K562 (cell line): ENCODE data around the gene BNC2. TPM values are rescaled to one million over a fixed set of nuclear protein-coding genes. Genes with fewer than 3 reads are reported as not detected.

Experiments
- ATAC-seq: fragments of 200-7000 bp; cut with Tn5 transposase; 3 replicates; pipeline ENCODE4 v1.9.1; 2020; ENCODE audit warnings: moderate library complexity
- BruUV-seq: library from RNA; stranded (reverse); fragments of 400-500 nt; replicated peaks from 2 replicates; lab custom pipeline; 2021; lab: Mats Ljungman, UMichigan
- CTCF ChIA-PET: fragments of 300-600 bp; formaldehyde crosslinking; extraction: SDS; loops from one replicate; lab custom pipeline; 2021; ENCODE audit warnings: low intra/inter-chr PET ratio; lab: Yijun Ruan, JAX
- POLR2A ChIA-PET: fragments of 300-600, 350-650 bp; sonication (Branson Sonifier 250); formaldehyde crosslinking; extraction: SDS; loops from one replicate; lab custom pipeline; 2021; ENCODE audit warnings: antibody characterized with exemption, inconsistent platforms; lab: Yijun Ruan, JAX
- DNase-seq, 4 experiments: peaks; one replicate each; pipeline versions ENCODE4 v3.0.0 to v3.0.0-alpha.2; 2011 to 2018; ENCODE audit warnings: low spot score in 3 of 4, mixed read lengths in 3 of 4; ENCODE audit errors: extremely low read depth in 1 of 4
- FAIRE-seq: peaks from 2 replicates; lab custom pipeline; 2011; peaks lifted over from hg19 to GRCh38; lab: Jason Lieb, UNC
- H2AFZ ChIP-seq: 2 replicates; pipeline ENCODE4 v1.6.0; 2011; ENCODE audit warnings: low read depth, low read length, control low read depth, inconsistent platforms
- H3K27ac ChIP-seq: fragments of 200-600 bp; 3 replicates; pipeline ENCODE4 v1.8.0; 2011; ENCODE audit warnings: low read depth, mild to moderate bottlenecking, control low read depth, inconsistent platforms, low read length, moderate library complexity, mixed read lengths; ENCODE audit errors: extremely low read depth
- H3K27me3 ChIP-seq, 2 experiments: fragments of 300-600 bp in 1 of 2; 2 replicates in 1 of 2; 3 replicates in 1 of 2; pipeline versions ENCODE4 v1.6.0 to v1.8.0; 2011; ENCODE audit warnings: inconsistent platforms in 2 of 2, low read length in 2 of 2, mild to moderate bottlenecking in 1 of 2, mixed read lengths in 1 of 2, moderate library complexity in 1 of 2; ENCODE audit not compliant: control insufficient read depth in 2 of 2, insufficient read depth in 2 of 2
- H3K36me3 ChIP-seq: fragments of 300-600 bp; 3 replicates; pipeline ENCODE4 v1.8.0; 2011; ENCODE audit warnings: mild to moderate bottlenecking, low read length, inconsistent platforms; ENCODE audit not compliant: control insufficient read depth, insufficient read depth
- H3K4me1 ChIP-seq, 2 experiments: fragments of 200-600 bp in 1 of 2; replicated peaks in 1 of 2; 2 replicates in 1 of 2; 3 replicates in 1 of 2; pipeline versions ENCODE4 v1.5.1 to v1.8.0; 2011; ENCODE audit warnings: inconsistent platforms in 2 of 2, low read length in 2 of 2, mild to moderate bottlenecking in 1 of 2, mixed read lengths in 1 of 2, moderate library complexity in 1 of 2; ENCODE audit not compliant: control insufficient read depth in 2 of 2, insufficient read depth in 2 of 2
- H3K4me2 ChIP-seq: 2 replicates; pipeline ENCODE4 v1.6.1; 2011; ENCODE audit warnings: low read length, control low read depth, inconsistent platforms, mixed read lengths; ENCODE audit not compliant: insufficient read depth
- H3K4me3 ChIP-seq: fragments of 200-600 bp; sonication (generic), shearing (Covaris generic); 2 replicates; pipeline ENCODE4 v1.5.1; 2016; ENCODE audit warnings: control low read depth, inconsistent platforms
- H3K79me2 ChIP-seq: fragments of 200-600 bp; 3 replicates; pipeline ENCODE4 v1.8.0; 2011; ENCODE audit warnings: low read length, inconsistent platforms; ENCODE audit not compliant: control insufficient read depth, insufficient read depth
- H3K9ac ChIP-seq, 2 experiments: 2 replicates each; pipeline versions ENCODE4 v1.6.0 to v1.6.1; 2011; ENCODE audit warnings: low read depth in 2 of 2, low read length in 2 of 2, control low read depth in 1 of 2, inconsistent platforms in 1 of 2, mild to moderate bottlenecking in 1 of 2, mixed read lengths in 1 of 2; ENCODE audit not compliant: insufficient read depth in 1 of 2
- H3K9me1 ChIP-seq: one replicate; pipeline ENCODE4 v1.6.0; 2011; ENCODE audit warnings: inconsistent platforms, mild to moderate bottlenecking, low read length, moderate library complexity; ENCODE audit not compliant: control insufficient read depth, insufficient read depth
- H3K9me3 ChIP-seq: replicated peaks from 2 replicates; pipeline ENCODE4 v1.5.1; 2011; ENCODE audit warnings: low read depth, low read length, inconsistent platforms; ENCODE audit not compliant: control insufficient read depth, insufficient read depth
- H4K20me1 ChIP-seq: replicated peaks from 2 replicates; pipeline ENCODE4 v1.6.1; 2011; ENCODE audit warnings: low read length, inconsistent platforms, mixed read lengths; ENCODE audit not compliant: control insufficient read depth, insufficient read depth
- ASH1L ChIP-seq: fragments of 450-650 bp; IDR thresholded peaks from 2 replicates; pipeline ENCODE4 v1.6.1; 2018; ENCODE audit warnings: borderline replicate concordance, mild to moderate bottlenecking, low read depth; ENCODE audit not compliant: partially characterized antibody
- BCOR ChIP-seq: fragments of 450-650 bp; IDR thresholded peaks from 2 replicates; pipeline ENCODE4 v1.6.1; 2016
- FOXK1 ChIP-seq: sonication (generic); formaldehyde crosslinking; IDR thresholded peaks from 2 replicates; pipeline ENCODE4 v1.8.0; 2022; ENCODE audit warnings: missing genetic modification reagents, mild to moderate bottlenecking, borderline replicate concordance
- KLF1 ChIP-seq: fragments of 450-650 bp; IDR thresholded peaks from 2 replicates; pipeline ENCODE4 v1.6.1; 2016; ENCODE audit warnings: missing genetic modification characterization, missing compliant biosample characterization
- NR0B1 ChIP-seq: fragments of 450-650 bp; IDR thresholded peaks from one replicate; pipeline ENCODE4 v1.6.1; 2018; ENCODE audit warnings: mild to moderate bottlenecking, moderate library complexity; ENCODE audit not compliant: partially characterized antibody
- PHF8 ChIP-seq: fragments of 200-600 bp; sonication (generic); IDR thresholded peaks from 2 replicates; pipeline ENCODE4 v1.6.1; 2012; ENCODE audit warnings: mixed run types, mild to moderate bottlenecking, inconsistent platforms, low read length, moderate library complexity, borderline replicate concordance
- SNIP1 ChIP-seq: fragments of 450-650 bp; IDR thresholded peaks from 2 replicates; pipeline ENCODE4 v1.7.1; 2017; ENCODE audit warnings: low read depth, mild to moderate bottlenecking
- TBP ChIP-seq: optimal IDR thresholded peaks from 2 replicates; pipeline ENCODE3; 2011; ENCODE audit warnings: low read depth, low read length, improper control_type of control experiment
- WHSC1 ChIP-seq: IDR thresholded peaks from one replicate; pipeline ENCODE4 v1.6.1; 2012; ENCODE audit warnings: low read length, control low read depth, inconsistent platforms
- YBX1 ChIP-seq: fragments of 450-650 bp; IDR thresholded peaks from 2 replicates; pipeline ENCODE4 v1.7.1; 2016; ENCODE audit warnings: mild to moderate bottlenecking
- ZBTB2 ChIP-seq: fragments of 450-650 bp; IDR thresholded peaks from 2 replicates; pipeline ENCODE4 v1.6.1; 2016; ENCODE audit warnings: antibody characterized with exemption
- WGBS: fragments of 100-300 bp; shearing (Covaris generic); methylation state at CpG from one replicate; pipeline ENCODE4 v1.1.6; 2016; ENCODE audit warnings: low coverage, mixed read lengths; ENCODE audit not compliant: insufficient coverage; ENCODE audit errors: missing lambda C conversion rate; 5-methylcytosine and 5-hydroxymethylcytosine counted together
- in situ Hi-C: fragments of 300-500 bp; cut with MboI; formaldehyde crosslinking; loops from 4 replicates; pipeline ENCODE4 v1.15.0; 2018; ENCODE audit warnings: inconsistent platforms, mixed read lengths
- intact Hi-C: fragments of 100-400 bp; cut with micrococcal nuclease; formaldehyde crosslinking; loops from 2 replicates; pipeline ENCODE4 v1.14.2; 2022
- polyA plus RNA-seq, 8 experiments: library from polyadenylated mRNA; depleted of rRNA in 4 of 8; stranded (reverse) in 5 of 8; unstranded in 3 of 8; fragments of >200 nt; fragmentation: Nextera tagmentation in 2 of 8; fragmentation: Illumina TruSeq in 1 of 8; extraction: Ambion mirVana in 2 of 8; extraction: Trizol in 1 of 8; gene quantifications; 2 replicates each; pipeline versions ENCODE4 v1.2.1 to v1.2.3, GENCODE V29; 2011 to 2014; ENCODE audit warnings: inconsistent platforms in 1 of 8, missing spikeins in 1 of 8
- total RNA-seq, 7 experiments: library from RNA; depleted of rRNA in 6 of 7; stranded (reverse); fragments of >200 nt in 6 of 7; fragmentation: Illumina TruSeq in 2 of 7; extraction: Trizol in 2 of 7; gene quantifications; 2 replicates each; pipeline versions ENCODE4 v1.2.1 to v1.2.3, GENCODE V29; 2011 to 2021; ENCODE audit warnings: low replicate concordance in 1 of 7
- TF ChIP-seq, protein P1 (sequence below): fragments of 250-450 bp; sonication (Bioruptor Pico); IDR thresholded peaks from 2 replicates; pipeline ENCODE4 v1.4.0; 2020; ENCODE audit warnings: mild to moderate bottlenecking, moderate library complexity, borderline replicate concordance
- TF ChIP-seq, protein P2 (sequence below): fragments of 450-650 bp; IDR thresholded peaks from 2 replicates; pipeline ENCODE4 v1.6.1; 2017; ENCODE audit warnings: antibody characterized with exemption, mild to moderate bottlenecking

The BNC2 gene
- total and polyA plus RNA-seq, 9 of the 15 experiments (the other 6 are each of a cell fraction or from before 2014, with no cell fraction given): not detected

- FAIRE-seq: no peak
- Histone ChIP-seq H3K79me2 (no peaks in the 10 kb centered on the region), H3K4me3 (no peak overlapping the region), H3K9me1 (no peaks in the 10 kb centered on the region), H3K9ac (no peak overlapping the region), H3K27ac (no peak overlapping the region), H3K4me1 (no peaks in the 10 kb centered on the region), H2AFZ (no peak overlapping the region), H3K27me3 (no peaks in the 10 kb centered on the region), H4K20me1 (no peaks in the 10 kb centered on the region), H3K9me3 (no peaks in the 10 kb centered on the region), H3K4me2 (no peak overlapping the region), H3K36me3 (no peaks in the 10 kb centered on the region)
- ChIA-PET CTCF (no interaction called here), POLR2A (no interaction called here)
- BruUV-seq: no TSS peak
- intact Hi-C loops (no loop called here), in situ Hi-C loops (no loop called here)
- ATAC-seq: no peak
- TF ChIP-seq ASH1L (no peak), YBX1 (no peak), WHSC1 (no peak), SNIP1 (no peak), NR0B1 (no peak), ZBTB2 (no peak), TBP (no peak), KLF1 (tag) (no peak), PHF8 (no peak), FOXK1 (CRISPR knock-in tag) (no peak), BCOR (no peak)
- TF ChIP-seq, protein P1, sequence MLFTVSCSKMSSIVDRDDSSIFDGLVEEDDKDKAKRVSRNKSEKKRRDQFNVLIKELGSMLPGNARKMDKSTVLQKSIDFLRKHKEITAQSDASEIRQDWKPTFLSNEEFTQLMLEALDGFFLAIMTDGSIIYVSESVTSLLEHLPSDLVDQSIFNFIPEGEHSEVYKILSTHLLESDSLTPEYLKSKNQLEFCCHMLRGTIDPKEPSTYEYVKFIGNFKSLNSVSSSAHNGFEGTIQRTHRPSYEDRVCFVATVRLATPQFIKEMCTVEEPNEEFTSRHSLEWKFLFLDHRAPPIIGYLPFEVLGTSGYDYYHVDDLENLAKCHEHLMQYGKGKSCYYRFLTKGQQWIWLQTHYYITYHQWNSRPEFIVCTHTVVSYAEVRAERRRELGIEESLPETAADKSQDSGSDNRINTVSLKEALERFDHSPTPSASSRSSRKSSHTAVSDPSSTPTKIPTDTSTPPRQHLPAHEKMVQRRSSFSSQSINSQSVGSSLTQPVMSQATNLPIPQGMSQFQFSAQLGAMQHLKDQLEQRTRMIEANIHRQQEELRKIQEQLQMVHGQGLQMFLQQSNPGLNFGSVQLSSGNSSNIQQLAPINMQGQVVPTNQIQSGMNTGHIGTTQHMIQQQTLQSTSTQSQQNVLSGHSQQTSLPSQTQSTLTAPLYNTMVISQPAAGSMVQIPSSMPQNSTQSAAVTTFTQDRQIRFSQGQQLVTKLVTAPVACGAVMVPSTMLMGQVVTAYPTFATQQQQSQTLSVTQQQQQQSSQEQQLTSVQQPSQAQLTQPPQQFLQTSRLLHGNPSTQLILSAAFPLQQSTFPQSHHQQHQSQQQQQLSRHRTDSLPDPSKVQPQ (CRISPR knock-in tag): no peak
- TF ChIP-seq, protein P2, sequence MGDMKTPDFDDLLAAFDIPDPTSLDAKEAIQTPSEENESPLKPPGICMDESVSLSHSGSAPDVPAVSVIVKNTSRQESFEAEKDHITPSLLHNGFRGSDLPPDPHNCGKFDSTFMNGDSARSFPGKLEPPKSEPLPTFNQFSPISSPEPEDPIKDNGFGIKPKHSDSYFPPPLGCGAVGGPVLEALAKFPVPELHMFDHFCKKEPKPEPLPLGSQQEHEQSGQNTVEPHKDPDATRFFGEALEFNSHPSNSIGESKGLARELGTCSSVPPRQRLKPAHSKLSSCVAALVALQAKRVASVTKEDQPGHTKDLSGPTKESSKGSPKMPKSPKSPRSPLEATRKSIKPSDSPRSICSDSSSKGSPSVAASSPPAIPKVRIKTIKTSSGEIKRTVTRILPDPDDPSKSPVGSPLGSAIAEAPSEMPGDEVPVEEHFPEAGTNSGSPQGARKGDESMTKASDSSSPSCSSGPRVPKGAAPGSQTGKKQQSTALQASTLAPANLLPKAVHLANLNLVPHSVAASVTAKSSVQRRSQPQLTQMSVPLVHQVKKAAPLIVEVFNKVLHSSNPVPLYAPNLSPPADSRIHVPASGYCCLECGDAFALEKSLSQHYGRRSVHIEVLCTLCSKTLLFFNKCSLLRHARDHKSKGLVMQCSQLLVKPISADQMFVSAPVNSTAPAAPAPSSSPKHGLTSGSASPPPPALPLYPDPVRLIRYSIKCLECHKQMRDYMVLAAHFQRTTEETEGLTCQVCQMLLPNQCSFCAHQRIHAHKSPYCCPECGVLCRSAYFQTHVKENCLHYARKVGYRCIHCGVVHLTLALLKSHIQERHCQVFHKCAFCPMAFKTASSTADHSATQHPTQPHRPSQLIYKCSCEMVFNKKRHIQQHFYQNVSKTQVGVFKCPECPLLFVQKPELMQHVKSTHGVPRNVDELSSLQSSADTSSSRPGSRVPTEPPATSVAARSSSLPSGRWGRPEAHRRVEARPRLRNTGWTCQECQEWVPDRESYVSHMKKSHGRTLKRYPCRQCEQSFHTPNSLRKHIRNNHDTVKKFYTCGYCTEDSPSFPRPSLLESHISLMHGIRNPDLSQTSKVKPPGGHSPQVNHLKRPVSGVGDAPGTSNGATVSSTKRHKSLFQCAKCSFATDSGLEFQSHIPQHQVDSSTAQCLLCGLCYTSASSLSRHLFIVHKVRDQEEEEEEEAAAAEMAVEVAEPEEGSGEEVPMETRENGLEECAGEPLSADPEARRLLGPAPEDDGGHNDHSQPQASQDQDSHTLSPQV: no peak
- DNase-seq: no peak
- WGBS: 0% methylated on average over 1 of the region's 2 CpGs
These were observed 3.9 kb downstream of the BNC2 start for GRCh38 chr9:16866587-16866986.
